HCT116 (cell line): ENCODE results near the gene HOXB2. TPM values are rescaled to one million over a fixed set of nuclear protein-coding genes. Genes with fewer than 3 reads are reported as not detected.

ENCODE experiments used
- ATAC-seq: fragments of 200-7000 bp; cut with Tn5 transposase; 2 replicates; pipeline ENCODE4 v1.9.1; 2020; ENCODE audit warnings: mild to moderate bottlenecking, moderate library complexity
- BruUV-seq: library from RNA; stranded (reverse); fragments of 400-500 nt; replicated peaks from 2 replicates; lab custom pipeline; 2021; lab: Mats Ljungman, UMichigan
- CTCF ChIA-PET: fragments of 300-600 bp; sonication (Branson Sonifier 250); formaldehyde crosslinking; loops from one replicate; lab custom pipeline; 2021; ENCODE audit warnings: antibody characterized with exemption; lab: Charles Lee
- POLR2A ChIA-PET: fragments of 300-600, 350-600 bp; sonication (Branson Sonifier 250); formaldehyde crosslinking; loops from one replicate; lab custom pipeline; 2021; ENCODE audit warnings: antibody characterized with exemption; lab: Charles Lee
- RAD21 ChIA-PET, 2 experiments: fragments of 300-600 bp; sonication (Branson Sonifier 250); formaldehyde crosslinking; loops; one replicate each; lab custom pipeline; 2023; ENCODE audit warnings: low total read pairs in 2 of 2; ENCODE audit not compliant: uncharacterized antibody in 2 of 2, unreplicated experiment in 2 of 2, low non-redundant PET in 1 of 2; lab: Charles Lee
- DNase-seq: peaks from one replicate; pipeline ENCODE4 v3.0.0-alpha.2; 2010; ENCODE audit warnings: low read depth, low spot score
- H2AFZ ChIP-seq: fragments of 200-600 bp; shearing (Covaris generic), sonication (generic); 2 replicates; pipeline ENCODE4 v1.6.1; 2017; ENCODE audit warnings: low read depth, mixed run types, mixed read lengths, antibody characterized with exemption, low read length; ENCODE audit not compliant: poor library complexity, severe bottlenecking
- H3K27ac ChIP-seq: 2 replicates; pipeline ENCODE4 v1.5.1; 2012; ENCODE audit warnings: low read depth, low read length
- H3K27me3 ChIP-seq: fragments of 200-600 bp; sonication (generic); 2 replicates; pipeline ENCODE4 v1.6.1; 2016; ENCODE audit warnings: mixed run types, low read length, mixed read lengths; ENCODE audit not compliant: insufficient read depth
- H3K36me3 ChIP-seq, 2 experiments: fragments of 200-500 bp in 1 of 2; fragments of 200-600 bp in 1 of 2; sonication (Bioruptor generic) in 1 of 2; sonication (generic) in 1 of 2; 2 replicates each; pipeline versions ENCODE4 v1.5.1 to v1.6.1; 2014 to 2016; ENCODE audit warnings: low read length in 2 of 2, inconsistent platforms in 1 of 2, mixed read lengths in 1 of 2, mixed run types in 1 of 2; ENCODE audit not compliant: insufficient read depth in 2 of 2, control insufficient read depth in 1 of 2
- H3K4me1 ChIP-seq, 2 experiments: fragments of 200-600 bp in 1 of 2; sonication (generic) in 1 of 2; 2 replicates each; pipeline versions ENCODE4 v1.5.1 to v1.6.1; 2012 to 2017; ENCODE audit warnings: low read length in 2 of 2, inconsistent platforms in 1 of 2, mild to moderate bottlenecking in 1 of 2, mixed read lengths in 1 of 2, mixed run types in 1 of 2, moderate library complexity in 1 of 2; ENCODE audit not compliant: insufficient read depth in 2 of 2, control insufficient read depth in 1 of 2
- H3K4me2 ChIP-seq: fragments of 200-600 bp; sonication (generic); 2 replicates; pipeline ENCODE4 v1.6.1; 2017; ENCODE audit warnings: mixed run types, low read length, mixed read lengths
- H3K4me3 ChIP-seq, 2 experiments: fragments of 200-600 bp in 1 of 2; sonication (generic) in 1 of 2; replicated peaks in 1 of 2; 2 replicates each; pipeline ENCODE4 v1.5.1; 2011 to 2016; ENCODE audit warnings: low read length in 2 of 2, control low read depth in 1 of 2, low read depth in 1 of 2, mild to moderate bottlenecking in 1 of 2, mixed read lengths in 1 of 2, mixed run types in 1 of 2
- H3K79me2 ChIP-seq: fragments of 200-600 bp; sonication (generic); 2 replicates; pipeline ENCODE4 v1.6.1; 2017; ENCODE audit warnings: mild to moderate bottlenecking, mixed run types, low read length, moderate library complexity, mixed read lengths; ENCODE audit not compliant: insufficient read depth
- H3K9ac ChIP-seq: fragments of 200-600 bp; sonication (generic); 2 replicates; pipeline ENCODE4 v1.6.1; 2016; ENCODE audit warnings: low read length, mixed read lengths
- H3K9me2 ChIP-seq: fragments of 200-600 bp; sonication (generic), shearing (Covaris generic); 2 replicates; pipeline ENCODE4 v1.6.1; 2017; ENCODE audit warnings: mixed run types, mild to moderate bottlenecking, moderate library complexity; ENCODE audit not compliant: insufficient read depth
- H3K9me3 ChIP-seq, 2 experiments: fragments of 200-500 bp in 1 of 2; fragments of 200-600 bp in 1 of 2; sonication (Bioruptor generic) in 1 of 2; sonication (generic) in 1 of 2; 2 replicates each; pipeline ENCODE4 v1.6.1; 2014 to 2017; ENCODE audit warnings: low read length in 2 of 2, mixed read lengths in 2 of 2, inconsistent platforms in 1 of 2, low read depth in 1 of 2, mild to moderate bottlenecking in 1 of 2, mixed run types in 1 of 2, moderate library complexity in 1 of 2; ENCODE audit not compliant: control insufficient read depth in 1 of 2, insufficient read depth in 1 of 2
- H4K20me1 ChIP-seq: fragments of 200-600 bp; sonication (generic), shearing (Covaris generic); 2 replicates; pipeline ENCODE4 v1.6.1; 2017; ENCODE audit warnings: mixed run types, mild to moderate bottlenecking, moderate library complexity; ENCODE audit not compliant: insufficient read depth
- CEBPB ChIP-seq: IDR thresholded peaks from 2 replicates; pipeline ENCODE4 v1.6.1; 2012; ENCODE audit warnings: low read depth
- CTCF ChIP-seq, 3 experiments: fragments of 200-600 bp in 1 of 3; sonication (generic) in 1 of 3; IDR thresholded peaks in 2 of 3; conservative IDR thresholded peaks in 1 of 3; 2 replicates each; pipeline ENCODE4 v1.5.1; 2012 to 2017; ENCODE audit warnings: low read depth in 2 of 3, low read length in 2 of 3, antibody characterized with exemption in 1 of 3, borderline replicate concordance in 1 of 3, control low read depth in 1 of 3, mild to moderate bottlenecking in 1 of 3, mixed read lengths in 1 of 3, mixed run types in 1 of 3, moderate library complexity in 1 of 3; ENCODE audit not compliant: insufficient read depth in 1 of 3
- EZH2 ChIP-seq: fragments of 200-600 bp; sonication (generic); IDR thresholded peaks from 2 replicates; pipeline ENCODE4 v1.6.1; 2017; ENCODE audit warnings: antibody characterized with exemption, mixed run types
- EZH2phosphoT487 ChIP-seq: fragments of 200-600 bp; IDR thresholded peaks from 2 replicates; pipeline ENCODE4 v1.6.1; 2018; ENCODE audit warnings: antibody characterized with exemption, borderline replicate concordance
- JUND ChIP-seq: IDR thresholded peaks from 2 replicates; pipeline ENCODE4 v1.6.1; 2012
- MAX ChIP-seq: IDR thresholded peaks from 2 replicates; pipeline ENCODE4 v1.6.1; 2012
- REST ChIP-seq: IDR thresholded peaks from 2 replicates; pipeline ENCODE4 v1.6.1; 2012; ENCODE audit warnings: low read depth
- SP1 ChIP-seq: IDR thresholded peaks from 2 replicates; pipeline ENCODE4 v1.6.1; 2012; ENCODE audit warnings: low read depth
- TCF7L2 ChIP-seq: IDR thresholded peaks from 2 replicates; pipeline ENCODE4 v1.7.0; 2011; ENCODE audit warnings: borderline replicate concordance, inconsistent platforms; ENCODE audit not compliant: insufficient read depth, insufficient read length; ENCODE audit errors: extremely low read depth
- YY1 ChIP-seq: IDR thresholded peaks from 2 replicates; pipeline ENCODE4 v1.6.1; 2011; ENCODE audit warnings: low read length, low read depth, moderate library complexity, mild to moderate bottlenecking; ENCODE audit not compliant: insufficient replicate concordance; ENCODE audit errors: extremely low read depth
- ZBTB33 ChIP-seq: IDR thresholded peaks from 2 replicates; pipeline ENCODE4 v1.6.1; 2011; ENCODE audit warnings: mild to moderate bottlenecking, low read length, moderate library complexity; ENCODE audit not compliant: insufficient replicate concordance; ENCODE audit errors: extremely low read depth
- ZNF274 ChIP-seq: fragments of 200-500 bp; sonication (Bioruptor generic); IDR thresholded peaks from 2 replicates; pipeline ENCODE4 v1.6.1; 2014; ENCODE audit warnings: mild to moderate bottlenecking, low read depth, low read length, inconsistent platforms
- intact Hi-C: fragments of 100-400 bp; cut with micrococcal nuclease; formaldehyde crosslinking; loops from 2 replicates; pipeline ENCODE4 v1.10.0; 2022
- total RNA-seq: library from RNA; stranded (reverse); gene quantifications from one replicate; pipeline ENCODE4 v1.2.1, GENCODE V29; 2021; ENCODE audit not compliant: unreplicated experiment

The HOXB2 gene
- total RNA-seq, 1 experiment from 2014 or later: 2.0 TPM

GRCh38 chr17:48555258-48556228 is 10.6 kb upstream of the HOXB2 start (continued):
- no peak for TF ChIP-seq MAX
- TF ChIP-seq EZH2phosphoT487: no peak
- TF ChIP-seq, all 23 proteins: peak for 0

GRCh38 chr17:48554412-48555257 is 9.7 kb upstream of the HOXB2 start:
- POLR2A ChIA-PET: no interaction called here
- no peaks in the 10 kb centered on the region for H3K79me2 ChIP-seq
- H3K36me3 ChIP-seq: peaks cover 0 to 4% of the 10 kb centered on the region in 2 experiments; a peak in 1 of 4 replicates
- RAD21 ChIA-PET: no interaction called here
- no peak overlapping the region for H3K4me2 ChIP-seq
- H3K4me1 ChIP-seq: peaks cover 0 to 4% of the 10 kb centered on the region in 2 experiments; a peak in 1 of 4 replicates
- TF ChIP-seq ZBTB33: no peak
- no peak for TF ChIP-seq REST
- no peak for TF ChIP-seq TCF7L2
- no peak for TF ChIP-seq ZNF274
- no peak for TF ChIP-seq EZH2
- TF ChIP-seq JUND: no peak
- TF ChIP-seq SP1: no peak
- no peak for TF ChIP-seq YY1
- no peak for TF ChIP-seq CTCF (IDR thresholded peaks at IDR 0.05 in 2 of 3, conservative IDR thresholded peaks at IDR 0.05 in 1 of 3; ENCODE audit: borderline replicate concordance in 1 of 3, insufficient read depth in 1 of 3, low read depth in 2 of 3, low read length in 2 of 3)
- TF ChIP-seq CEBPB: no peak
- ATAC-seq (no peak), DNase-seq (no peak)
- no peaks in the 10 kb centered on the region for H4K20me1 ChIP-seq
- no peak overlapping the region for H3K27ac ChIP-seq
- intact Hi-C loops: no loop called here
- CTCF ChIA-PET: no interaction called here
- H3K9ac ChIP-seq: no peak overlapping the region
- H3K9me3 ChIP-seq: no peaks in the 10 kb centered on the region
- H3K4me3 ChIP-seq: no peak overlapping the region
- H3K27me3 ChIP-seq: no peaks in the 10 kb centered on the region
- no peak overlapping the region for H2AFZ ChIP-seq
- H3K9me2 ChIP-seq: no peaks in the 10 kb centered on the region
- BruUV-seq: no TSS peak
